Measurements from ENCODE around the gene MAP2K5. TPM values are rescaled to one million over a fixed set of nuclear protein-coding genes. Genes with fewer than 3 reads are reported as not detected.

MAP2K5 gene
- total RNA-seq = 10 to 100 TPM; 15.4 to 20.6 TPM

- DNase-seq = peak; percentile 84
- peak within 1 kb of the TSS; percentile 95 for H3K27ac Mint-ChIP-seq
- peaks cover 47% of the 10 kb centered on the region for H3K4me1 Mint-ChIP-seq (ENCODE audit: low read depth)
- H3K4me3 Mint-ChIP-seq = peak within 1 kb of the TSS; percentile 91
- CTCF ChIA-PET = interaction anchor here (0.7 kb wide), 1 partner anchor 21 kb away, joined by 3 read pairs; no protein-coding TSS in a partner anchor
- H3K36me3 Mint-ChIP-seq (ENCODE audit: low read depth) = no peaks in the 10 kb centered on the region
- no peaks in the 10 kb centered on the region for H3K27me3 Mint-ChIP-seq (ENCODE audit: low read depth)
- intact Hi-C loops (cut with micrococcal nuclease) = loop anchor here (5.0 to 10.0 kb wide), 4 partner anchors 220 to 735 kb away; partner anchors contain the start of genes FEM1B and PIAS1
- no peaks in the 10 kb centered on the region for H3K9me3 Mint-ChIP-seq
Observed at GRCh38 chr15:67542420-67543347, at the start of gene MAP2K5. TSS of gene MAP2K5 (plus strand) at chr15:67542703. CDS start at chr15:67543336, 633 bp downstream.

- no peak overlapping the region for H3K27ac Mint-ChIP-seq
- H3K4me3 Mint-ChIP-seq = no peak overlapping the region
- CTCF ChIA-PET = interaction anchor here (2.0 kb wide), 1 partner anchor 340 kb away, joined by 5 read pairs; no protein-coding TSS in a partner anchor
- intact Hi-C loops (cut with micrococcal nuclease) = no loop called here
- no peaks in the 10 kb centered on the region for H3K4me1 Mint-ChIP-seq (ENCODE audit: low read depth)
- DNase-seq = no peak
- peaks cover 3% of the 10 kb centered on the region for H3K27me3 Mint-ChIP-seq (ENCODE audit: low read depth)
- H3K36me3 Mint-ChIP-seq (ENCODE audit: low read depth) = no peaks in the 10 kb centered on the region
- no peaks in the 10 kb centered on the region for H3K9me3 Mint-ChIP-seq
Observed at GRCh38 chr15:67495585-67495984, 46.9 kb upstream of the MAP2K5 start.

- no peak overlapping the region for H3K4me3 Mint-ChIP-seq
- no peaks in the 10 kb centered on the region for H3K36me3 Mint-ChIP-seq (ENCODE audit: low read depth)
- no peaks in the 10 kb centered on the region for H3K4me1 Mint-ChIP-seq (ENCODE audit: low read depth)
- H3K27me3 Mint-ChIP-seq (ENCODE audit: low read depth) = peaks cover 2% of the 10 kb centered on the region
- no peak overlapping the region for H3K27ac Mint-ChIP-seq
- H3K9me3 Mint-ChIP-seq = no peaks in the 10 kb centered on the region
- CTCF ChIA-PET = interaction anchor here (0.6 to 1.9 kb wide), 5 partner anchors 14 to 588 kb away, joined by 3 to 8 read pairs (median 4); no protein-coding TSS in a partner anchor
- DNase-seq = no peak
- intact Hi-C loops (cut with micrococcal nuclease) = loop anchor here (1.0 kb wide), 1 partner anchor 335 kb away; no protein-coding TSS in a partner anchor
Observed at GRCh38 chr15:67501177-67501835, 41.2 kb upstream of the MAP2K5 start.

GRCh38 chr15:67501836-67502461, 40.6 kb upstream of the MAP2K5 start:
- intact Hi-C loops (cut with micrococcal nuclease) = loop anchor here (1.0 kb wide), 1 partner anchor 334 kb away; no protein-coding TSS in a partner anchor
- H3K27me3 Mint-ChIP-seq (ENCODE audit: low read depth) = no peaks in the 10 kb centered on the region
- H3K4me3 Mint-ChIP-seq = no peak overlapping the region
- H3K4me1 Mint-ChIP-seq (ENCODE audit: low read depth) = no peaks in the 10 kb centered on the region
- CTCF ChIA-PET = interaction anchor here (1.0 to 1.9 kb wide), 3 partner anchors 14 to 330 kb away, joined by 3 to 8 read pairs (median 5); no protein-coding TSS in a partner anchor
- no peaks in the 10 kb centered on the region for H3K36me3 Mint-ChIP-seq (ENCODE audit: low read depth)
- no peak for DNase-seq
- H3K9me3 Mint-ChIP-seq = no peaks in the 10 kb centered on the region
- no peak overlapping the region for H3K27ac Mint-ChIP-seq

GRCh38 chr15:67504056-67504455, 38.4 kb upstream of the MAP2K5 start:
- CTCF ChIA-PET = interaction anchor here (2.1 kb wide), 1 partner anchor 332 kb away, joined by 4 read pairs; no protein-coding TSS in a partner anchor
- Mint-ChIP-seq H3K4me3 (no peak overlapping the region), H3K27ac (no peak overlapping the region), H3K4me1 (ENCODE audit: low read depth) (no peaks in the 10 kb centered on the region), H3K27me3 (ENCODE audit: low read depth) (no peaks in the 10 kb centered on the region), H3K9me3 (no peaks in the 10 kb centered on the region), H3K36me3 (ENCODE audit: low read depth) (peaks cover 5% of the 10 kb centered on the region)
- DNase-seq = no peak
- intact Hi-C loops (cut with micrococcal nuclease) = no loop called here

- intact Hi-C loops (cut with micrococcal nuclease) = no loop called here
- CTCF ChIA-PET = no interaction called here
- no peak for DNase-seq
- H3K27me3 Mint-ChIP-seq (ENCODE audit: low read depth) = no peaks in the 10 kb centered on the region
- H3K9me3 Mint-ChIP-seq = no peaks in the 10 kb centered on the region
- no peak overlapping the region for H3K27ac Mint-ChIP-seq
- no peak overlapping the region for H3K4me3 Mint-ChIP-seq
- peaks cover 5% of the 10 kb centered on the region for H3K36me3 Mint-ChIP-seq (ENCODE audit: low read depth)
- no peaks in the 10 kb centered on the region for H3K4me1 Mint-ChIP-seq (ENCODE audit: low read depth)
Observed at GRCh38 chr15:67504796-67505195, 37.7 kb upstream of the MAP2K5 start.

GRCh38 chr15:67505675-67506572, 36.6 kb upstream of the MAP2K5 start:
- CTCF ChIA-PET = no interaction called here
- no peaks in the 10 kb centered on the region for H3K9me3 Mint-ChIP-seq
- H3K27me3 Mint-ChIP-seq (ENCODE audit: low read depth) = no peaks in the 10 kb centered on the region
- no peak overlapping the region for H3K4me3 Mint-ChIP-seq
- peaks cover 6% of the 10 kb centered on the region for H3K36me3 Mint-ChIP-seq (ENCODE audit: low read depth)
- H3K4me1 Mint-ChIP-seq (ENCODE audit: low read depth) = no peaks in the 10 kb centered on the region
- intact Hi-C loops (cut with micrococcal nuclease) = no loop called here
- no peak overlapping the region for H3K27ac Mint-ChIP-seq
- no peak for DNase-seq

- no peaks in the 10 kb centered on the region for H3K27me3 Mint-ChIP-seq (ENCODE audit: low read depth)
- CTCF ChIA-PET = no interaction called here
- DNase-seq = no peak
- intact Hi-C loops (cut with micrococcal nuclease) = no loop called here
- no peak overlapping the region for H3K4me3 Mint-ChIP-seq
- peaks cover 3% of the 10 kb centered on the region for H3K4me1 Mint-ChIP-seq (ENCODE audit: low read depth)
- no peaks in the 10 kb centered on the region for H3K9me3 Mint-ChIP-seq
- peaks cover 8% of the 10 kb centered on the region for H3K36me3 Mint-ChIP-seq (ENCODE audit: low read depth)
- H3K27ac Mint-ChIP-seq = no peak overlapping the region
Observed at GRCh38 chr15:67506775-67507747, 35.4 kb upstream of the MAP2K5 start.

GRCh38 chr15:67508407-67508806, 34.1 kb upstream of the MAP2K5 start:
- Mint-ChIP-seq H3K9me3 (no peaks in the 10 kb centered on the region), H3K27ac (no peak overlapping the region), H3K4me3 (no peak overlapping the region), H3K4me1 (ENCODE audit: low read depth) (peaks cover 3% of the 10 kb centered on the region), H3K27me3 (ENCODE audit: low read depth) (no peaks in the 10 kb centered on the region), H3K36me3 (ENCODE audit: low read depth) (peaks cover 14% of the 10 kb centered on the region)
- intact Hi-C loops (cut with micrococcal nuclease) = no loop called here
- DNase-seq = no peak
- CTCF ChIA-PET = no interaction called here

- Mint-ChIP-seq H3K9me3 (no peaks in the 10 kb centered on the region), H3K4me3 (no peak overlapping the region), H3K27me3 (ENCODE audit: low read depth) (no peaks in the 10 kb centered on the region), H3K27ac (no peak overlapping the region), H3K4me1 (ENCODE audit: low read depth) (peaks cover 3% of the 10 kb centered on the region), H3K36me3 (ENCODE audit: low read depth) (peaks cover 18% of the 10 kb centered on the region)
- DNase-seq = no peak
- intact Hi-C loops (cut with micrococcal nuclease) = no loop called here
- CTCF ChIA-PET = no interaction called here
Observed at GRCh38 chr15:67509918-67510317, 32.6 kb upstream of the MAP2K5 start.

Data from activated naive CD4-positive, alpha-beta T cell treated with anti-CD3 and anti-CD28 coated beads for 36 hours (primary cell).